Femur (tissue), 1 donor: ENCODE measurements around the gene ZFP64.

Experiments used
- DNase-seq: peaks from one replicate; pipeline ENCODE4 v3.0.0-alpha.2; 2017

Gene ZFP64

DNA sequence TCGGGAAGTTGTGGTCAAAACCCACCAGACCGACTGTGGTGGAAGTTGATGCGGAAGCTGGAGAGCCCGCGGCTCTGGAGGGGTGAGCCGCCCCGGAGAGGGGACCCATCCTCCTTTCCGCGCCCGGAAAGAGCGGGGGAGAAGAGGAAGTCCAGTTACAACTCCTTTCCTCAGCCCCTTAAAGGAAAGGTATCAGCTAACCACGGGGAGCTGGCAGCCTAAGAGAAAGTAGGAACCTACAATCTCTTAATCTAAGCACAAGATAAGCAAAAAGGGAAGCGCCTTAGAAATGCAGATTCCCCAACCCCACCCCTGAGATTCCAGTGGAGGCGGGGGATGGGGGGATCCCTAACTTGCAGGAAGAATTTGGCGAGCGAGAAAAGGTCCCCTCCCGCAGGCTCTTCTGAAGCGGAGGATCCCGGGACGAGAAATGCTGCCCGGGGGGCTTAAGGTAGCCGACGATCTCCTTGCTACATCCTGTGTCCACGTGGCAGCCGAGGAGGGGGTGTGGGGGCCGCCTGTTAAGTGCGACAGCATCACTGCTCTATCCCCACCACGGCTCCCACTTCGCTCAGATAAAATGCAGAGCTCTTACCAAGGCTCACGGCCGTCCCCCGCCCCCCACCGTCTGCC lies 87.5 kb downstream of the ZFP64 start:
- DNase-seq = peak; percentile 53

DNA sequence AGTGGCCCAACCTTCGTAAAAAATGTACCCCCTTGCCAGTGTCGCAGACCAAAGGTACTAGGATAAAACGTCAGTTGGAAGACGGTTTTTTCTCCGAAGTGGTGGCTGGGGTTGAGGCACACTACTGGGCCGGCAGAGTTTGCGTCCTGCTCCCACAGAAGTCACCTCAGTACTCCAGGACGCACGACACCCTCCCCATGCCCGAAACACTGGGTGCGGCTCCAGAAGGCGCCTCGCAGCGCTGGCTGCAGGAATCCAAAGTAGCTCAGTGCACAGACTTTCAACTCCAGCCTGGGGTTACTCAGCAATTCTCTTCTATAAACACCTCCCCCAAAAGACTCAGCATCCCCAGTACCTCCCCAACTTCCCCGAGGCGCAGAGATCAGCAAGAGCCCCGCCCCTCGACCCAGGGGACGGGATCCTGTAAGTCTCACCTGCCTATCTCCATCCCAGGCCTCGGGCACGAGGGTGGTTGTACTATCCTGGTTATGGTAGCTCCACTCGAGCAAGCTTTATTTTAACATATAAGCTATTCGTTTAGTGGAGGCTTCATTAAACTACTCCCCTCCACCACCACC lies 88.2 kb downstream of the ZFP64 start:
- DNase-seq = peak; percentile 43

DNA sequence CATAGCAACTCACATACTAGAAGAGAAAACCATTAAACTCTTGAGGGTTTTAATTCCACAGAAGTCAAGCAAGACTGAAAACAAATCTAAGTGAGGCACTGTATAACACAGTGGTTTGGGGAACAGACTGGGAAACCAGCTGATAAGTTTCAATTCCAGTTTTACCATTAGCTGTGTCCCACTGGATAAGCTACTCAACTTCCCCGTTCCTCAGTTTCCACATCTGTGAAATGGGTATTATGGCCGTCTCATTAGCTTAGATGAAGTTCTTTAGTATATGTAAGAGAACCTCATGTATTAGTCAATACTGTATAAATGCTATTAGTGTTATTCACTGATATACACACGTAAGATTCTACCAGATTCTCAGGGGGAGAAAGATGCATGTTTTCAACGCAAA lies 89.0 kb downstream of the ZFP64 start:
- no peak for DNase-seq

DNA sequence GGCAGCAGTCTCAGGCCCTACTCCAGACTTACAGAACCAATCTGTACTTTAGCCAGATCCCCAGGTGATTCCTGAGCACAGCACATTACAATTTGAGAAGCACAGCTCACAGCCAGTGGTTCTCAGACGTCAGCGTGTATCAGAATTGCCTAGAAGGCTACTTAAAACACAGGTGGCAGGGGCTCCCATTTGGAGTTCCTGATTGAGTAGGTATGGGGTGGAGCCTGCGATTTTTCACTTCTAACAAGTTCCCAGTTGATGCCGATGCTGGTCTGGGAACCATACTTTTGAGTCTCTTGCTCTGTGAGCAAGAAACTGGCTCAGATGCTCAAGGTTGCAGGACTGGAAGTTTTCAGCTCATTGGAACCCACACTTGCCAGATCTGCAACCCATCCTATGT lies 89.5 kb downstream of the ZFP64 start:
- no peak for DNase-seq
